OCI-LY3 (cell line): ENCODE results near the gene MYH15.

Experiments
- EZH2phosphoT487 ChIP-seq: fragments of 200-600 bp; shearing (Covaris generic); IDR thresholded peaks from 2 replicates; pipeline ENCODE4 v1.6.1; 2018; ENCODE audit warnings: antibody characterized with exemption, mixed run types, low read depth
- TF ChIP-seq, protein P1 (sequence below): fragments of 200-600, 300-600 bp; sonication (generic); IDR thresholded peaks from 2 replicates; pipeline ENCODE4 v1.5.1; 2014; ENCODE audit warnings: antibody characterized with exemption, low read length, low read depth

DNA sequence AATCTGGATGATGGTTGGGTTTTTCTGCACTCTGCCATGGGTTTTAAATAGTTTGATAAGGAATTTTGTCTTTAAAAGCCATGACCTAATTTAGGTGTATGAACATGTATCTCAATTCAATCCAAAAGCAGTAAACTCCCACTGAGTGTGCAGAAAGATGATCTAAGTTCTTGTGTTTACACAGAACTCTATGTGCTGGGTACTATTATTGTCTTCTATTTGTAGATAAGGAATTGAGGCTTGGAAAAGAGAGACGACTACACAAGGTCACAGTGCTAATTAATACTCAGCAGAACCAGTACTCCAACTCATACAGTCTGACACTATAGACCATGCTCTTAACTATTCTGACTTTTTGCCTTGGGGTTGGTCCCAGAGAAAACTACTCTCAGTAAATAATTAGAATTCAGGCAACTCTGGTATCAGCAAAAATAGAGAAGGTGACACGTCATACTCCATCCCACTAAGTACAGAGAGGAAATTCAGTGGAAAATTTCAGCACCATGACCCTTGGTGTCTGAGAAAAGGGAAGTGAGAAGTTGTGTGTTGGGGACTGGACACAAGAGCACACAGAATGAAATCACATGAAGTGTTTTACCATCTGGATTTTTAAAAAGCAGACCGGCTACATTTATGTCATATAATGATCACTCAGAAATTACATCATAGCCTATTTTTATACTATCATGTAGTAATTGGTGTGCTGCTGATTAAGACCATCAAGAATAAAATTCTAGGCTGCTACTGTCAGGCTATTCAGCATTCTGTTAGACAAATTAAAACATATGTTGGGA lies 18.3 kb upstream of the MYH15 start:
- TF ChIP-seq, protein P1, sequence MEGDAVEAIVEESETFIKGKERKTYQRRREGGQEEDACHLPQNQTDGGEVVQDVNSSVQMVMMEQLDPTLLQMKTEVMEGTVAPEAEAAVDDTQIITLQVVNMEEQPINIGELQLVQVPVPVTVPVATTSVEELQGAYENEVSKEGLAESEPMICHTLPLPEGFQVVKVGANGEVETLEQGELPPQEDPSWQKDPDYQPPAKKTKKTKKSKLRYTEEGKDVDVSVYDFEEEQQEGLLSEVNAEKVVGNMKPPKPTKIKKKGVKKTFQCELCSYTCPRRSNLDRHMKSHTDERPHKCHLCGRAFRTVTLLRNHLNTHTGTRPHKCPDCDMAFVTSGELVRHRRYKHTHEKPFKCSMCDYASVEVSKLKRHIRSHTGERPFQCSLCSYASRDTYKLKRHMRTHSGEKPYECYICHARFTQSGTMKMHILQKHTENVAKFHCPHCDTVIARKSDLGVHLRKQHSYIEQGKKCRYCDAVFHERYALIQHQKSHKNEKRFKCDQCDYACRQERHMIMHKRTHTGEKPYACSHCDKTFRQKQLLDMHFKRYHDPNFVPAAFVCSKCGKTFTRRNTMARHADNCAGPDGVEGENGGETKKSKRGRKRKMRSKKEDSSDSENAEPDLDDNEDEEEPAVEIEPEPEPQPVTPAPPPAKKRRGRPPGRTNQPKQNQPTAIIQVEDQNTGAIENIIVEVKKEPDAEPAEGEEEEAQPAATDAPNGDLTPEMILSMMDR: no peak
- TF ChIP-seq EZH2phosphoT487: no peak
